K562 (cell line): ENCODE results near the gene KIF1A. TPM values are rescaled to one million over a fixed set of nuclear protein-coding genes. Genes with fewer than 3 reads are reported as not detected.

Source experiments
- GATAD2A ChIP-seq: fragments of 450-650 bp; IDR thresholded peaks from 2 replicates; pipeline ENCODE4 v1.6.1; 2017
- HLTF ChIP-seq: fragments of 450-650 bp; IDR thresholded peaks from 2 replicates; pipeline ENCODE4 v1.6.1; 2016
- HNRNPK ChIP-seq: fragments of 200-400 bp; formaldehyde crosslinking; IDR thresholded peaks from one replicate; pipeline ENCODE4 v1.6.1; 2018; ENCODE audit warnings: mild to moderate bottlenecking, low read depth, low read length; ENCODE audit not compliant: poor library complexity, severe bottlenecking
- HOXB6 ChIP-seq: fragments of 250-450 bp; sonication (Bioruptor Pico); IDR thresholded peaks from 2 replicates; pipeline ENCODE4 v1.5.1; 2022; ENCODE audit warnings: mild to moderate bottlenecking, borderline replicate concordance
- NR1H2 ChIP-seq: sonication (generic); formaldehyde crosslinking; IDR thresholded peaks from 2 replicates; pipeline ENCODE4 v1.4.0; 2020; ENCODE audit warnings: mild to moderate bottlenecking, missing genetic modification reagents
- NR4A1 ChIP-seq, 2 experiments: fragments of 250-450 bp in 1 of 2; fragments of 450-650 bp in 1 of 2; sonication (Bioruptor Pico) in 1 of 2; IDR thresholded peaks; 2 replicates each; pipeline versions ENCODE4 v1.4.0 to v1.6.1; 2016 to 2020; ENCODE audit warnings: mild to moderate bottlenecking in 2 of 2, missing compliant biosample characterization in 1 of 2, missing genetic modification characterization in 1 of 2, moderate library complexity in 1 of 2
- REST ChIP-seq, 2 experiments: fragments of 450-650 bp; formaldehyde crosslinking in 1 of 2; IDR thresholded peaks; 2 replicates each; pipeline versions ENCODE4 v1.4.0 to v1.6.1; 2014 to 2020; ENCODE audit warnings: mild to moderate bottlenecking in 2 of 2, borderline replicate concordance in 1 of 2, low read depth in 1 of 2
- ZNF57 ChIP-seq: fragments of 450-650 bp; formaldehyde crosslinking; IDR thresholded peaks from 2 replicates; pipeline ENCODE4 v1.4.0; 2020; ENCODE audit warnings: mild to moderate bottlenecking, moderate library complexity
- ZNF655 ChIP-seq: fragments of 250-450 bp; sonication (Bioruptor Pico); IDR thresholded peaks from 2 replicates; pipeline ENCODE4 v1.5.0; 2021
- polyA plus RNA-seq, 8 experiments: library from polyadenylated mRNA; depleted of rRNA in 4 of 8; stranded (reverse) in 5 of 8; unstranded in 3 of 8; fragments of >200 nt; fragmentation: Nextera tagmentation in 2 of 8; fragmentation: Illumina TruSeq in 1 of 8; extraction: Ambion mirVana in 2 of 8; extraction: Trizol in 1 of 8; gene quantifications; 2 replicates each; pipeline versions ENCODE4 v1.2.1 to v1.2.3, GENCODE V29; 2011 to 2014; ENCODE audit warnings: inconsistent platforms in 1 of 8, missing spikeins in 1 of 8
- total RNA-seq, 7 experiments: library from RNA; depleted of rRNA in 6 of 7; stranded (reverse); fragments of >200 nt in 6 of 7; fragmentation: Illumina TruSeq in 2 of 7; extraction: Trizol in 2 of 7; gene quantifications; 2 replicates each; pipeline versions ENCODE4 v1.2.1 to v1.2.3, GENCODE V29; 2011 to 2021; ENCODE audit warnings: low replicate concordance in 1 of 7
- TF ChIP-seq, protein P1 (sequence below): fragments of 250-450 bp; sonication (Bioruptor Pico); IDR thresholded peaks from 2 replicates; pipeline ENCODE4 v1.5.1; 2021; ENCODE audit warnings: mild to moderate bottlenecking
- TF ChIP-seq, protein P2 (sequence below): sonication (generic); formaldehyde crosslinking; IDR thresholded peaks from 2 replicates; pipeline ENCODE4 v1.8.0; 2022; ENCODE audit warnings: mild to moderate bottlenecking, missing genetic modification reagents, borderline replicate concordance

Gene KIF1A
- total and polyA plus RNA-seq, 9 of the 15 experiments (the other 6 are each of a cell fraction or from before 2014, with no cell fraction given), result 0.07 to 1.4 (median 0.45) TPM; not detected in 2

DNA sequence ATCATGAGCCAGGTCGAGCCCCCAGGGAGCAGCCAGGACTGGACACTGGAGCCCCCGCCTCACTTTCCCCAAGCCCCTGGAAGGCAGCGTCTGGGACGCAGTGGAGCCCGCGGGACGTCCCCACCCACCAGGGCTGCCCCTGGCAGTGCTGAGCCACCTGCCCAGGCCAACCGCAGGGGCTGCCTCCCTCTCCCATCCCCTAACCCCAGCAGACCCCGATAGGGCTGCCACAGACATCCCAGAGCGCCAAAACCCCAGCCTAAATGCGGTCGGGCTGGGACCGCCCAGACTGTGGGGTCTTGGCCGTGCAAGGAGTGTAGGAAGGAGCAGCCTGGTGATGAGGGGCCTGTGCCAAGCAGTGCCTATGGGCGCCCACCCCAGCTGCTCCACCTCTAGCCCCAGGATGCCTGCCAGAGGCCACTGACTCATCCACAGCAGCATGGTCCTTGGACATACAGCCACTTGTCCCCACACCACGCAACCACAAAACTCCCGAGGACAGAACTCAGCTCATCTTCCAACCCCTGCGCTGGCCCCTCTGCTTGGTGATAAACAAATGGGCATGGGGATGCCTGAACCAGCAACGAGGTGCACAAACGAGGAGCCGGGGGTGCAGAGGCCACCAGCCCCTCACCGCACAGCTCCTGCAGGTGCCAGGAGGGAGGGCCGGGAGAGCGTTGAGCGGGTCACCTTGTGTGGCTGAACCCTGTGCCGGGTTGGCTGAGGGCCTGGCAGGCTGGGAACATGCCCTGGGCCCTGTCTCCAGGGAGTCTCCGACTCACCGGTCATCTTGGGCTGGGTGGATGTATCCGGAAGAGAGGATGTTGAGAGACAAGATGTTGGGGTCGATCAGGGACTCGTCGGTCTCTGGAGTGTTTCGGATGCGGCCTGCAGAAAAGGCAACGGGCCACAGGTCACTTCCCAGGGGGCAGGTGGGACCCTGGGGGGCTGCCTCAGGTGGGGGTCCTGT lies 83.5 kb downstream of the KIF1A start (continued):
- TF ChIP-seq REST (IDR thresholded peaks at IDR 0.05; ENCODE audit: borderline replicate concordance), result no peak
- no peak for TF ChIP-seq REST (CRISPR knock-in tag; IDR thresholded peaks at IDR 0.05; ENCODE audit: low read depth)
- no peak for TF ChIP-seq ZNF655
- TF ChIP-seq GATAD2A, result no peak
- TF ChIP-seq ZNF57 (CRISPR knock-in tag), result no peak
- no peak for TF ChIP-seq HOXB6 (CRISPR knock-in tag)
- TF ChIP-seq NR4A1 (CRISPR knock-in tag; IDR thresholded peaks at IDR 0.05), result no peak
- no peak for TF ChIP-seq NR4A1 (tag; IDR thresholded peaks at IDR 0.05)
- TF ChIP-seq, protein P1, sequence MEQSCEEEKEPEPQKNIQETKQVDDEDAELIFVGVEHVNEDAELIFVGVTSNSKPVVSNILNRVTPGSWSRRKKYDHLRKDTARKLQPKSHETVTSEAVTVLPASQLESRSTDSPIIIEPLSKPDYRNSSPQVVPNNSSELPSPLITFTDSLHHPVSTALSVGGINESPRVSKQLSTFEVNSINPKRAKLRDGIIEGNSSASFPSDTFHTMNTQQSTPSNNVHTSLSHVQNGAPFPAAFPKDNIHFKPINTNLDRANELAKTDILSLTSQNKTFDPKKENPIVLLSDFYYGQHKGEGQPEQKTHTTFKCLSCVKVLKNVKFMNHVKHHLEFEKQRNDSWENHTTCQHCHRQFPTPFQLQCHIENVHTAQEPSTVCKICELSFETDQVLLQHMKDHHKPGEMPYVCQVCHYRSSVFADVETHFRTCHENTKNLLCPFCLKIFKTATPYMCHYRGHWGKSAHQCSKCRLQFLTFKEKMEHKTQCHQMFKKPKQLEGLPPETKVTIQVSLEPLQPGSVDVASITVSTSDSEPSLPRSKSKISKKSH (CRISPR knock-in tag), result no peak
- TF ChIP-seq HLTF, result no peak
- no peak for TF ChIP-seq HNRNPK
- no peak for TF ChIP-seq NR1H2 (CRISPR knock-in tag)
- TF ChIP-seq, protein P2, sequence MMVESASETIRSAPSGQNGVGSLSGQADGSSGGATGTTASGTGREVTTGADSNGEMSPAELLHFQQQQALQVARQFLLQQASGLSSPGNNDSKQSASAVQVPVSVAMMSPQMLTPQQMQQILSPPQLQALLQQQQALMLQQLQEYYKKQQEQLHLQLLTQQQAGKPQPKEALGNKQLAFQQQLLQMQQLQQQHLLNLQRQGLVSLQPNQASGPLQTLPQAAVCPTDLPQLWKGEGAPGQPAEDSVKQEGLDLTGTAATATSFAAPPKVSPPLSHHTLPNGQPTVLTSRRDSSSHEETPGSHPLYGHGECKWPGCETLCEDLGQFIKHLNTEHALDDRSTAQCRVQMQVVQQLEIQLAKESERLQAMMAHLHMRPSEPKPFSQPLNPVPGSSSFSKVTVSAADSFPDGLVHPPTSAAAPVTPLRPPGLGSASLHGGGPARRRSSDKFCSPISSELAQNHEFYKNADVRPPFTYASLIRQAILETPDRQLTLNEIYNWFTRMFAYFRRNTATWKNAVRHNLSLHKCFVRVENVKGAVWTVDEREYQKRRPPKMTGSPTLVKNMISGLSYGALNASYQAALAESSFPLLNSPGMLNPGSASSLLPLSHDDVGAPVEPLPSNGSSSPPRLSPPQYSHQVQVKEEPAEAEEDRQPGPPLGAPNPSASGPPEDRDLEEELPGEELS, result no peak
